ENCODE data around the gene ITPRIP. TPM values are rescaled to one million over a fixed set of nuclear protein-coding genes. Genes with fewer than 3 reads are reported as not detected.
A peak's percentile ranks its signal among the peaks of the same experiment; 100 is the strongest.

ITPRIP gene
- total and polyA plus RNA-seq, 2 donors (not counting 1 experiment from before 2014, with no cell fraction given) = 6.8 to 18.8 TPM

- H3K9me3 ChIP-seq (ENCODE audit: control insufficient read depth, insufficient read depth, low read depth, low read length) = no peaks in the 10 kb centered on the region
- no peak for DNase-seq (ENCODE audit: low read depth in 2 of 2)
- no peak overlapping the region for H3K4me2 ChIP-seq (ENCODE audit: extremely low read depth, insufficient read depth, low read length)
- no peak overlapping the region for H3K9ac ChIP-seq (ENCODE audit: insufficient read depth, low read length)
- TF ChIP-seq EZH2 (IDR thresholded peaks at IDR 0.05; ENCODE audit: low read length, missing control alignments) = no peak
- TF ChIP-seq, protein P1, sequence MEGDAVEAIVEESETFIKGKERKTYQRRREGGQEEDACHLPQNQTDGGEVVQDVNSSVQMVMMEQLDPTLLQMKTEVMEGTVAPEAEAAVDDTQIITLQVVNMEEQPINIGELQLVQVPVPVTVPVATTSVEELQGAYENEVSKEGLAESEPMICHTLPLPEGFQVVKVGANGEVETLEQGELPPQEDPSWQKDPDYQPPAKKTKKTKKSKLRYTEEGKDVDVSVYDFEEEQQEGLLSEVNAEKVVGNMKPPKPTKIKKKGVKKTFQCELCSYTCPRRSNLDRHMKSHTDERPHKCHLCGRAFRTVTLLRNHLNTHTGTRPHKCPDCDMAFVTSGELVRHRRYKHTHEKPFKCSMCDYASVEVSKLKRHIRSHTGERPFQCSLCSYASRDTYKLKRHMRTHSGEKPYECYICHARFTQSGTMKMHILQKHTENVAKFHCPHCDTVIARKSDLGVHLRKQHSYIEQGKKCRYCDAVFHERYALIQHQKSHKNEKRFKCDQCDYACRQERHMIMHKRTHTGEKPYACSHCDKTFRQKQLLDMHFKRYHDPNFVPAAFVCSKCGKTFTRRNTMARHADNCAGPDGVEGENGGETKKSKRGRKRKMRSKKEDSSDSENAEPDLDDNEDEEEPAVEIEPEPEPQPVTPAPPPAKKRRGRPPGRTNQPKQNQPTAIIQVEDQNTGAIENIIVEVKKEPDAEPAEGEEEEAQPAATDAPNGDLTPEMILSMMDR (conservative IDR thresholded peaks at IDR 0.05 in 1 of 2, IDR thresholded peaks at IDR 0.05 in 1 of 2; ENCODE audit: low read depth in 1 of 2, low read length in 2 of 2) = no peak
- no peak overlapping the region for H3K27ac ChIP-seq (ENCODE audit: insufficient read depth, low read length)
- H2AFZ ChIP-seq (ENCODE audit: low read length) = no peak overlapping the region
- H4K20me1 ChIP-seq (ENCODE audit: control insufficient read depth, extremely low read depth, insufficient read depth, low read length) = no peaks in the 10 kb centered on the region
- no peak overlapping the region for H3K4me3 ChIP-seq (replicated peaks in 1 of 4; ENCODE audit: control extremely low read depth in 1 of 4, insufficient read depth in 1 of 4, low read depth in 3 of 4, low read length in 4 of 4)
- H3K4me1 ChIP-seq (ENCODE audit: control insufficient read depth, extremely low read depth, insufficient read depth, low read length) = peaks cover 30% of the 10 kb centered on the region
- H3K27me3 ChIP-seq (ENCODE audit: control insufficient read depth, insufficient read depth, low read length) = no peaks in the 10 kb centered on the region
- peaks cover 18% of the 10 kb centered on the region for H3K36me3 ChIP-seq (ENCODE audit: control insufficient read depth, insufficient read depth, low read length)
- peaks cover 79% of the 10 kb centered on the region for H3K79me2 ChIP-seq (ENCODE audit: control insufficient read depth, insufficient read depth, low read length)
Observed at GRCh38 chr10:104314591-104315485, 23.4 kb downstream of the ITPRIP start.

DNA sequence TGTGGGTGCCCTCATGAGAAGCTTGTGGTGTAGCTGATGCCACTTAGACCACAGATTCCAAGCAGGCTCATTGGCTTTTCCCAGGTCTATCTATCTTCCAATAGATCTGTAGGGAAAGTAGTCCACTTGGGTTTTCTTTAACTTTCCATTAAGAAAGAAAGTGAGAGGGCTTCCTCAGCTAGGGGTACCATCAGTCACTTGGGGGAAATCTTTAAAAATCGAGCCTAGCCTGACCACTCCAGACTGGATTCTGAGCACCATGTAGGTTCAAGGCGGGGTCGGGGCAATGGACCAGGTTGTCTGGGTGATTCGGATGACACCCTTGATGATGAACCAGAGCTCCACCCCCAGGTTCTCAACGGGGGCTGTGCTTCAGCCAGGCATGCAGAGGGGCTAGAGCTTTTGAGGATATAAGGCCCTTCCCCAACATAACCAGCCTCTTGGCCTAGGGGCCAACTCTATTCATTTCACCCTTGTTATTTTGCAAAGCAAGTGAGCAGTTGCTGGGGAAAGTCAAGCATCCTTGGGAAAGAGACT, 27.0 kb downstream of the ITPRIP start:
- H3K27me3 ChIP-seq (ENCODE audit: control insufficient read depth, insufficient read depth, low read length) = no peaks in the 10 kb centered on the region
- no peak overlapping the region for H2AFZ ChIP-seq (ENCODE audit: low read length)
- peaks cover 18% of the 10 kb centered on the region for H3K36me3 ChIP-seq (ENCODE audit: control insufficient read depth, insufficient read depth, low read length)
- peak in 1 of 2 donors; percentile 8 for DNase-seq (ENCODE audit: low read depth in 2 of 2)
- H3K27ac ChIP-seq (ENCODE audit: insufficient read depth, low read length) = peak overlapping the region; percentile 4
- H3K79me2 ChIP-seq (ENCODE audit: control insufficient read depth, insufficient read depth, low read length) = peaks cover 47% of the 10 kb centered on the region
- H4K20me1 ChIP-seq (ENCODE audit: control insufficient read depth, extremely low read depth, insufficient read depth, low read length) = no peaks in the 10 kb centered on the region
- H3K4me1 ChIP-seq (ENCODE audit: control insufficient read depth, extremely low read depth, insufficient read depth, low read length) = peaks cover 4% of the 10 kb centered on the region
- H3K4me2 ChIP-seq (ENCODE audit: extremely low read depth, insufficient read depth, low read length) = no peak overlapping the region
- TF ChIP-seq EZH2 (IDR thresholded peaks at IDR 0.05; ENCODE audit: low read length, missing control alignments) = no peak
- TF ChIP-seq, protein P1 (conservative IDR thresholded peaks at IDR 0.05 in 1 of 2, IDR thresholded peaks at IDR 0.05 in 1 of 2; ENCODE audit: low read depth in 1 of 2, low read length in 2 of 2) = no peak
- H3K4me3 ChIP-seq (replicated peaks in 1 of 4; ENCODE audit: control extremely low read depth in 1 of 4, insufficient read depth in 1 of 4, low read depth in 3 of 4, low read length in 4 of 4) = no peak overlapping the region
- H3K9ac ChIP-seq (ENCODE audit: insufficient read depth, low read length) = no peak overlapping the region
- no peaks in the 10 kb centered on the region for H3K9me3 ChIP-seq (ENCODE audit: control insufficient read depth, insufficient read depth, low read depth, low read length)

All from fibroblast of lung (primary cell).